Skin epidermis (tissue), 12 donors: ENCODE measurements around the gene MROH9.

ENCODE experiments used
- H3K27ac ChIP-seq, 21 experiments: fragments of 200-600 bp; sonication (generic) in 11 of 21; one replicate each; pipeline ENCODE4 v1.5.0; 2020; ENCODE audit warnings: mild to moderate bottlenecking in 3 of 21, inconsistent platforms in 2 of 21, moderate library complexity in 2 of 21
- H3K4me3 ChIP-seq, 7 experiments: fragments of 200-600 bp; sonication (generic) in 2 of 7; one replicate each; pipeline ENCODE4 v1.5.0; 2020; ENCODE audit warnings: inconsistent platforms in 2 of 7, mild to moderate bottlenecking in 2 of 7, moderate library complexity in 1 of 7

The MROH9 gene

DNA sequence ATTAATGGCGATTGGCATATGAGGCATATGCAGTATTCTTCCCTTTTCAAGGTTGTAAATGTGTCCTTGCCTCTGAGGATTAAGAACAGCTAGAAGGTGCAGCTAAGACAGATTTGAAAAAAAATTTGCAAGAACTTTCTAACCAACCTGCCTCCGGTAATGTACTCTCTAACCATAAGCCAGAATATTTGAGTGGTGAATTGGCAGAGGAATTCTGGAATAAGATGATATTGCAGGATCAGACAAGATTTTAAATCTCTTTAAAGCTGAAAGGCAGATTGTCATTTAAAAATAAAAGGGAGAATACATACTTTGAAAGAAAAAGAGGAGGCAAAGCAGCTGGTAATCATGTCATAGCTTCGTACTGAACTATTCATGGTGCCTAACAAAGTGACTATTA lies 29.2 kb downstream of the MROH9 start:
- no peak overlapping the region for H3K27ac ChIP-seq
- H3K4me3 ChIP-seq: no peak overlapping the region

DNA sequence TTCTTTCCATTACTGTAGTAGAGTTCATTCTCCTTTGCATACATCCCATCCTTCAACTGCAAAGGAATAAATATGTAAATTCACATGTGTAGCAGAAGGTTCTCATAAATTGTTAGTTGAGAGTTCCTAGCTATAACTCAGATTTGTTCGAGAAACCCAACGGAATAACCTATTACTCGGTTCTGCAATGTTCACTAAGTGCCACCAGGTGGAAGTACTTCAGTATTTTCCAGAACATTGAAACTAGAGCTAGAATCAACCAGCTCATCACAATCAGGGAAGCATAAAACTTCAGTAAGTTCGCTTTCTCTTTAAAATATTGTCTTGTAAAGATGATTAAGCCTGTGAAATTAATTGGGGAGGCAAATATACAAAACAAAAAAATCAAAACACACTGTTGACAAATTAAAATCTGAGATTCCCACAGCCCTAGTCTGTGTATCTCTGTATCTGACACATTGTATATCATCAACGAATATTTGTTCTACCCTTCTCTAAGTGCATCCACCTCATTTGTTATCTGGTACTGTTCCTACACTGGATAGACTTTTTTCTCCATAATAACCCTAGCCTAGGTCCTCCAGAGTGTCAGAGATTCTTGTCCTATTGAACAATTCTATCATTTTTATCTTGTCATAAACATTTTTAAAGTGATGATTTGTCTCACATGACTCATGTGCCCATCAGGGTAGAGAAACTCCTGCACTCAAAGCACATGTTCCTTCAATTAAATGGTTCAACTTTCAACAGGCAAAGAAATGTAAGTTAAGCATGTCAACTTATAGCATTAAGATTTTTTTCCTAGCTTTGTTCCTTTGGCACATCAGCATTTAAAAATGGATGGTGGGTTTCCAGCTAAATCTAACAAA lies 31.9 kb downstream of the MROH9 start:
- H3K4me3 ChIP-seq: no peak overlapping the region
- no peak overlapping the region for H3K27ac ChIP-seq

DNA sequence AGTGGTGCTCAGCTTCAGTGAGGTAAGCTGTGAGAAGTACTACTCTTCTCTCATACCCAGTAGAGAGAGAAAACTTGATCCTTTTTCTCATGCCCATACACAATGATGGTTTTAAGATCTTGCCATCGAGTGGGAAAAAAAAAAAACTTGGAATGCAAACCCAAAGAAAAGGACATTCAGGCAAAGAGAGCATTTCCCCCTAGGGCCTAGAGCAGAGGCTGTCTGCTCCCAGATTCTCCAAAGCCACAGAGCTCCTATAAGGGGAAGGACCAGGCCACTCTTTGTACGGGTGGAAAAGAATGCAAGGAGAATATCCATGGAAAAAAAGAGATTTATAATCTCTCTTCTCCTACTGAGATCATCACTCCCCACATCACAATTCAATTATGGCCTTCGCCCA lies 34.9 kb downstream of the MROH9 start:
- no peak overlapping the region for H3K4me3 ChIP-seq
- no peak overlapping the region for H3K27ac ChIP-seq

DNA sequence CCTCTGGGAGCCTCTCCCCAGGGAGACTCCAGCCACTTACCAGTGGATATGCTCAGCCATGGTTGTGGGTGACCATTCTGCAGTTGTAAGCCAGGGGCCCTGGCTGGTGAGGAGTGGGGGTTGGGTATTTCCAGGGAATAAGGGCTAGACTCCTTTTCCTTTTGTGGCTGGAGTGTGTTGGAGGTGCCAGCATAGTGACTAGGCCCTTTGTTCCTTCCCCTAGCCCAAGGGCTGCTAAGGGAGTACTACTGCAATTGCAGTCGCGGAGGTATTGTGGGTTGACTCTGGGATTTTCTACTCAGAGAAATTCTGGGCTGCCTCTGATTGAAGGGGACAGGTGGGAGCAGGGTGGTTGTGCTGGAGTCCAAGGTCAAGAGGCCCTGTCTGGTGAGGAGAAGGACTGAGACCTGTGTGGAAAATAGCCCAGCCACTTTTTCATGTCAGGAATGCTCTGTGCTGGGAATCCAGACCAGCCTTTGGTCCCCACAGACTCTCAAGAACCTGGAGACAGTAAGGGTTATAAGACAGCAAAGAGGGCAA lies 43.1 kb downstream of the MROH9 start:
- Histone ChIP-seq H3K27ac (no peak overlapping the region), H3K4me3 (no peak overlapping the region)

DNA sequence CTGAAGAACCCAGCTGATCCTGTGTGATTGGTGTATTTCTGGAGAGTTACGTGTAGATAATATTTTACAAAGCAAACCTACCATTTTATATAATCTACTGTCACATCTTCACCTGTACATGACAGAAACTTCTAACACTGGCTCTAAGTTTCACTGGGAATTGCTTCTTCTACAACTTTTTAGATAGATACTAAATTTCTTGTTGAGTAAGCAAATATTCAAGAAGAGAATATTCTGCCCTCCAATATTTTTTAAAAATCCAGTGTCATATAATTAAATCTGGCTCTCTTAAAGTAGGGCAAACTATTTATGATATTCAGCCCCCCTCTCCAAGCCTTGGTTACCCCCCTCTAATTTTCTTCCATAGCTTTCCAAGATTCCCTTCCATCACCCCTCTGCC lies 50.1 kb downstream of the MROH9 start:
- no peak overlapping the region for H3K4me3 ChIP-seq
- H3K27ac ChIP-seq: no peak overlapping the region

DNA sequence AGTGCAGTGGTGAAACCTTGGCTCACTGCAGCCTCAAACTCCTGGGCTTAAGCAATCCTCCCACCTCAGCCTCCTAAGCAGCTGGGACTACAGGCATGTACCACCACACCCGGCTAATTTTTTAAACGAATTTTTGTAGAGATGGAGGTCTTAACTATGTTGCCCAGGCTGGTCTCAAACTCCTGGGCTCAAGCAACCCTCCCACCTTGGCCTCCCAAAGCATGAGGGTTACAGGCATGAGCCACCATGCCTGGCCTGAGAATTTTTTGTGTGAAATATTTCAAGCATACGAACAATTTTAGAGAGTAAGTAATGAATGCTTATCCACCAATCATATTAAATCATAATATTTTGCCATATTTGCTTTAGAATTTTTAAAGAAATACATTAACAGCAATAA lies 51.6 kb downstream of the MROH9 start:
- H3K27ac ChIP-seq: no peak overlapping the region
- H3K4me3 ChIP-seq: no peak overlapping the region

DNA sequence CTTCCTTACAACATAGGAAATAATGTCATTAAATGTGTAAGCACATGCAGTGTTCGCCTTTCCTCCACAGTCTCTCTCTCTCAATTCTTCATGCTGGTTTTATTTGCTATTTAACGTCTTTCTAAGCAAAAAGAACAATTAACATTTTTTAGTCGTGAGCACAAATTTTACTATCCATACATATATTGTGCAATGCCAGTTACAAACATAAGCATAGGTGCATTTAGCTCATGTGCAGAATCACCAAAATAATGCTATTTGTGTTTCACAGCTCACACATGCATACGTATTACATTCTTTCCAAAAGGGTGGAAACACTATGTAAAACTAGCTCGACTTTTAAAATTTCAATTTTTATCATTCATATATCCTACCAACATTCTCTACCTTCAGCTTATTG lies 52.1 kb downstream of the MROH9 start:
- no peak overlapping the region for H3K4me3 ChIP-seq
- no peak overlapping the region for H3K27ac ChIP-seq

DNA sequence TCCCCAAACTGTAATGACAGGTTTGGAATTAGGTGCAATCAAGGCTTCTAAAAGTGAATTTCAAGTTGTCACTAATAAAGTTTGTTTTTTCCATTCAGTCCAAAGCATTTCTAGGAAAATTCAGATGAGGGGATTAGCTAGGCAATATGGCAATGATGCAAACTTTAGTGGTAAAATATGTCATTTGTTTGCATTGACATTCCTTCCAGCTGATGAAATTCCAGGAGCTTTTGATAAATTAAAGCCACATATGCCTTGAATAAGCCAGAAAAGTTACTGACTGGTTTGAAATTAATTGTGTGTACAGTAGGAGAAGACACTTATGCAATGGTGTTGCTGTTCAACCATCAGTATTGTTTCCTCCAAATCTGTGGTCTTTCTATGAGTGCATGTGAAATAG lies 57.8 kb downstream of the MROH9 start:
- Histone ChIP-seq H3K27ac (no peak overlapping the region), H3K4me3 (no peak overlapping the region)

DNA sequence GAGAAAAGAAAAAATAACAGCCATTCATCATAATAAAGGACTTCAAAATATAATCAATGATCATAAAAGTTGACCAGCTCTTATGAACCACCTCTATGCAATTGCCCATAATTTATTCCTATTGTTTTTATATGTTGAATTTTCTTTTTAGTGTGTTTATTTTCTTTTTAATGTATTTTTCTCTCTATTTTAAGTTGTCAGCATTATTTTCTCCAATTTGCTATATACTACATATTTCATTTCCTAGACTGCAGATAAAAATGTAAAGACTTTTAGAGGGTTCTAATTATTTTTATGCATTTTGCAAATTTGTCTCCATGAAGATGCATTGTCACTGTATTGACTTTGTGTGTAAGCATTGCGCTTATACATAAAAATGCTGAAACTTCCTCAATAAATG lies 58.4 kb downstream of the MROH9 start:
- no peak overlapping the region for H3K27ac ChIP-seq
- no peak overlapping the region for H3K4me3 ChIP-seq

DNA sequence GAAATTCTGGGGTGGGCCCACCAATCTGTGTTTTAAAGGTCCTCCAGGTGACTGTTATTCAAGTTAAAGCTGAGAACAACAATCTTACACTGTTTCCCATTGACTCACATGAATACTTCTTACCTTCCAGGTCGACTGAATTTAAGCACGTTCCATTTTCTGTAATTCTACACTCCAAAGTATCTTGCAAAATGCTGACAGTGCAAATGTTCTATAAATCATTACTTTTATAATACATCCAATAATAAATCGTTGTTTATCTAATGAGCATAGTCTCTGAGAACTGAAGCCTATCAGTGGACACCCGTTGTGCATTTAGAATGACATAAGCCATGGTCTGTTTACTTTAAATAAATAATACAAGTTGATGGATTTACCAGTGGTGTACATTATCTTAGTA lies 79.5 kb downstream of the MROH9 start:
- H3K4me3 ChIP-seq: no peak overlapping the region
- no peak overlapping the region for H3K27ac ChIP-seq

DNA sequence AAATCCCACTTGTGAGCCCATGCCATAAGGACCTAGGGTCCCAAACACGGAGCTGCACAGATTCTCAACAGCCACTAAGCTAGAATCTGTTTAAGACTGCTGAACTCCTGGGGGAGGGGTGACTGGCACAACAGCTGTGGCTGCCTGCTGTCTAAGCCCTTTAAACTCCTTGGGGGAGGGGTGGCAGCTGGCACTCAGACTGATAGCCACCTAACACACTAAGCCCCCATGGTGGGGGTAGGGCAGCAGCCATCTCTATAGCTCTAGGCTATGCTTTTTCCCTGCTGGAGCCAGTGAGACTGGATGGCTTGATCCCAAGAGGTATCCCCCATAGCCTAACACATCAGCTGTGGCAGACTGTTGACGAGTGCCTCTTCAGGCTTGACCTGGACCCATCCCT lies 82.1 kb downstream of the MROH9 start:
- Histone ChIP-seq H3K27ac (no peak overlapping the region), H3K4me3 (no peak overlapping the region)

DNA sequence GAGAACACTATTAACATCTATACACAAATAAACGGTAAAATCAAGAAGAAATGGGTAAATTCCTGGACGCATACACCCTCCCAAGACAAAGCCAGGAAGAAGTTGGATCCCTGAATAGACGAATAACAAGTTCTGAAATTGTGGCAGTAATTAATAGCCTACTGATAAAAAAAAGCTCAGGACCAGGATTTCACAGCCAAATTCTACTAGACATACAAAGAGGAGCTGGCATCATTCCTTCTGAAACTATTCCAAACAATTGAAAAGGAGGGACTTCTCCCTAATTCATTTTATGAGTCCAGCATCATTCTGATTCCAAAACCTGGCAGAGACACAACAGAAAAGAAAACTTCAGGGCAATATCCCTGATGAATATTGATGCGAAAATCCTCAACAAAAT lies 84.6 kb downstream of the MROH9 start:
- no peak overlapping the region for H3K27ac ChIP-seq
- no peak overlapping the region for H3K4me3 ChIP-seq

DNA sequence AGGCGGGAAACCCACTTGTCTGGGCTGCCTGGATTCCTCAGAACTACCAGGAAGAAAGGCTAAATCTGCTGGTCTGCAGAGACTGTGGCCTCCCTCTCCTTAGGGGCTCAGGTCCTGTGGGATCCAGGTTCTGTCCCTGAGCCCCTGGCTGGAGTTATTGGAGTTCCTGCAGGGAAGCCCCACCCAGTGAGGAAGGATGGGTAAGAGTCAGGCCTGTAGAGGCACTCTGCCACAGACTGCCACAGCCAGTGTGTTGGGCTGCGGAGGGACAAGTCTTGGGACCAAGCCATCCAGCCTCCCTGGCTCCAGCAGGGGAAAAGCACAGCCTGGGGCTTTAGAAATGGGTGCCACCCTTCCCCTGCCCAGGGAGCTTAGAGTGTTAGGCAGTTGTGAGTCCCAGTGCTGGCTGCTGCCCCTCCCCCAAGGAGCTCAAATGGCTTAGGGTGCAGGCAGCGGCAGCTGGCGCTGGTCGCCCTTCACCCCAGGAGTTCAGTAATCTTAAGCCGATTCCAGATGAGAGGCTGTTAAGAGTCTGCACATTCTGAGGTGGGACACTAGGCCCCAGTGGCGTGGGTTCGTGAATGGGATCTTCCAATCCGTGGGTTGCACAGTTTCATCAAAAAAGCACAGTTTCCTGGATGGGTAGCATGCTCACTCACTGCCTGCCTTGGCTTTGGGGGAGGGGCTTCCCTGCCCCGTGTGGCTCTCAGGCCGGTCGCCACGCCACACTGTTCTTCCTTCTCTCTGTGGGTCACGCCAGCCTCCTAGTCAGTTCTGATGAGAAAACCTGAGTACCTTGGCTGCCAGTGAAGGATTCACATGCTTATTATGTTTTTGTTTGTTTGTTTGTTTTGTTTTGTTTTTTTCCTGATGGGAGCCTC lies 97.7 kb downstream of the MROH9 start:
- H3K27ac ChIP-seq: no peak overlapping the region
- H3K4me3 ChIP-seq: no peak overlapping the region

DNA sequence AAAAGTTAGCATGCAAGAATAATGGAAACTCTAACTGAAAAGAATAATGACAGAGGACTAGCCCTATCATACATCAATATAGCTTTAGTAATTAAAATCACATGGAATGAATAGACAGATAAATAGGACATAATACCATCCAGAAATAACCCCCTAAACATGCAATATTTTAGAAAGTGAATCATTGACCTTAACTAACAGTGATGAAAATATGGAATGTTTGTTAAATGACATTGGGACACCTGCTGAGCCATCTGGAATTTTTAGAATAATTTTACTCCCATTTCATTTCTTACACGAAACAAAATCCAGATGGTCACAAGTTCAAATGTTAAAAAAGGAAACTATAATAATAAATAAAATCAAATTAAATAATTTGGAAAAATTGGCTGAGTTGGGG lies 102.3 kb downstream of the MROH9 start:
- Histone ChIP-seq H3K4me3 (no peak overlapping the region), H3K27ac (no peak overlapping the region)

DNA sequence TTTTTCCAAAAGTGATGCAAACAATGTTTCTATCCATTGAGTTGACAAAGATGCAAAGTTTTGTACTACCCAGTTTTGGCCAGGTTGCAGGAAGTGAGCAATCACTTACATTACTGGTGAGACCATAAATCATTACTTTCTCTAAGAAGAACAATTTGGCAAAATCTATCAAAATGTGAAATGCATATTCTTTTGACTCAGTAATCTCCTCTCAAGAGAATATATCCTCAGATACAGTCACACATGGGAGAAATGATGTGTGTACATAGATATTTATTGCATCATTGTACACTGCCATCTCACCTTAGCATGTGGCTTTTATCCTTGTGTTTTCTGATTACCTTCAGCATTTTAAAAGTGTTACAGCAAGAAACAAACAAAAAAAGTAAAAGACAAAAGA lies 103.0 kb downstream of the MROH9 start:
- Histone ChIP-seq H3K27ac (no peak overlapping the region), H3K4me3 (no peak overlapping the region)

DNA sequence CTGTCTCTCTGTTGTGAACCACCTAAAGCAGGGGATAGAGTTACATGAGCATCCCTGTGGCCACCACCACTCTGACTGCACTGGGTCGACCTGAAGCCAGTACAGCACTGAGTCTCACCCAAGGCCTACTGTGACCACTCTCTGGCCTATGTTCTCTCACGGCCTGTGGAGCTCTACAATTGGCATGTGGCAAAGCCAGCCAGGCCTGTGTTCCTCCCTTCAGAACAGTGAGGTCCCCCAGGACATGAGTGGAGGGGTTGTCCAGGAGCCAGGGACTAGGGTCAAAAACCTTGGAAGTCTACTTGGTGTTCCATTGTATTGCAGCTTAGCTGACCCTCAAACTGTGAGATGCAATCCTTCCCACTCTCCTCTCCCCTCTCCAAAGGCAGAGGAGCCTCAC lies 112.7 kb downstream of the MROH9 start:
- Histone ChIP-seq H3K4me3 (no peak overlapping the region), H3K27ac (no peak overlapping the region)

DNA sequence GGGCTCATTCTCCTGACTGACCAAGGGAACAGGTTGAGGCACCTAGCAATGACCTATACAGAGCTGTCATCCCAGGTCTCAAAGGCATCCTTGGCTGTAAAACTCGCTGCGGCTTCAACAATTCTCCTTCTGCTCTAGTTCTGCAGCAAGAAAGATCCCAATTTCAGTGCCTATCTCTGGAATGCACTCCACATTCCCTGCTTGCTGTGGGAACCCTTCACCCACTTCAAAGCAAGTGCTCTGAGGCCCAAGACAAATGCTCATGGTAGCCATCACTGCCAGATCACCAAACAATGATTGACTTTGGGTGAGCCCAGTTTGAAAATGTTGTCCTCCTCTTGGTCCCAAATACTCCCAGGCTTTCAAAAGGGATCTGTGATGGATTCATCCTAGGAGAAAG lies 117.6 kb downstream of the MROH9 start:
- H3K4me3 ChIP-seq: no peak overlapping the region
- no peak overlapping the region for H3K27ac ChIP-seq

DNA sequence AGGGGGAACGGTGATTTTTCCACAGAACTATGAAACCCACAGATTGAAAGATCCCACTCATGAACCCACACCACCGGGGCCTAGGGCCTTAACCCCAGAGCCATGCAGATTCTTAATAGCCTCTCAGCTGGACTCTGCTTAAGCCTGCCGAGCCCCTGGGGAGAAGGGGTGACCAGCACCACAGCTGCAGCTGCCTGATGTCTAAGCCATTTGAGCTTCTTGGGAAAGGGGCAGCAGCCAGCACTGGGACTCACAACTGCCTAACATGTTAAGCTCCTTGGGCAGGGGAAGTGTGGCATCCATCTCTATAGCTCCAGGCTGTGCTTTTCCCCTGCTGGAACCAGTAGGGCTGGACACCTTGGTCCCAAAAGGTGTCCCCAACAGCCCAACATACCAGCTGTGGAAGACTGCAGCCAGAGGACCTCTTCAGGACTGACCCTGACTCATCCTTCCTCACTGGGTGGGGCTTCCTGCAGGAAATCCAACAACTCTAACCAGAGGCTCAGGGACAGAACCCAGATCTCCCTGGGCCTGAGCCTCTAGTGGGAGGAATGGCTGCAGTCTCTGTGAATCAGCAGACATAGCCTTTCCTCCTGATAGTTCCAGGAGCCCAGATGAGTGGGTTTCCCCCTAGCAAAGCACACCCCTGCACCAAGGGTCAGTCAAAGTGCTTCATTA lies 120.8 kb downstream of the MROH9 start:
- H3K4me3 ChIP-seq: no peak overlapping the region

DNA sequence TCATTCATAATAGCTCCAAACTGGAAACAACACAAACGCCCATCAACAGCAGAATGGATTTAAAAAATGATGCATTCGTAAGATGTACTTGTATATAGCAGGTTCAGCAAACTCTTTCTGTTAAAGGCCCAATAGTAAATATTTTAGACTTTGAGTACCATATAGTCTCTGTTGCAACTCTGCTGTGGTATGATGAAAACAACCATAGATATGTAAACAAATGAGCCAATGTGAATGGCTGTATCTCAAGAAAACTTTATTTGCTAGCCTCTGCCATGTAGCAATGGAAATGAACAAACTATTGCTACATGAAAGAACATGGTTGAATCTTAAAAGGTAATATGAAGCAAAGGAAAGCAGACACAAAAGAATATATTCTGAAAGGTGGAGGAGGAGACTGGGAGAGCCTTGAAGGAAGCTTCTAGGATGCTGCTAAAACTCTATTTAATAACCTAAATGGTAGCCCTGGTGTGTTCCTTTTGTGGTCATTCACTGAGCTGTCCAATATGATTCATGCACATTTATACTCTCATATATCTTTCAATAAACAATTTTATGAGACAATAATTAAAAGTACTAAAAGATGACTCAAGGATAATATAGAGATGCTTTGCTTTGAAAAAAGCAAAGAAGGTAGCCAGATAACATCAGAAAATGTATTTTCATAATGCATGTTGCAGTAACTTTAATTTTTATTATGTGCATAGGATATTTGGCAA lies 126.2 kb downstream of the MROH9 start:
- no peak overlapping the region for H3K27ac ChIP-seq
- H3K4me3 ChIP-seq: no peak overlapping the region

More for the DNA sequence above, 120.8 kb downstream of the MROH9 start:
- H3K27ac ChIP-seq: no peak overlapping the region

DNA sequence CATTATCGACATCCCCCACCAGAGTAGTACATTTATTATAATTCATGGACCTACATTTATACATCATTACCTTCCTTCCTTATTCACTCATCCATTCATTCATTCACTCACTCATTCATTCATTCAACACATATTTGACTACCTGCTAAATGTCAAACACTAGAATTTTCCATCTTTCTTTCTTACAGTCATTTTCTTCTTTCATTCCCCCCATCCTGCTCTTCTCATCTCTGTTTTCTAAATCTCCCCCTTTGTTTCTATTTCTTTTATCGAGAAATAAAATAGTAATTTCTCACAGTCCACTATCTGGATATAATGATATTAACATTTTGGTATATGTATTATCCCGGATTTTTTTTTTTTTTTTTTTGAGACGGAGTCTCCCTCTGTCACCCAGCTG lies 127.6 kb downstream of the MROH9 start:
- Histone ChIP-seq H3K27ac (no peak overlapping the region), H3K4me3 (no peak overlapping the region)
